ENCODE measurements around the gene SMIM32.

- TF ChIP-seq CTCF (IDR thresholded peaks at IDR 0.05 in 4 of 5, conservative IDR thresholded peaks at IDR 0.05 in 1 of 5) (no peak), POLR2A (IDR thresholded peaks at IDR 0.05) (no peak)
These were observed 28.4 kb upstream of the SMIM32 start for GRCh38 chr5:136221340-136221739.
